HepG2 (cell line): ENCODE data around the gene TMEM223. TPM values are rescaled to one million over a fixed set of nuclear protein-coding genes. Genes with fewer than 3 reads are reported as not detected.

Experiments
- ARID5B ChIP-seq: IDR thresholded peaks from 2 replicates; pipeline ENCODE4 v1.4.0; 2020; ENCODE audit warnings: mild to moderate bottlenecking, missing genetic modification reagents
- BRCA1 ChIP-seq: sonication (generic); formaldehyde crosslinking; IDR thresholded peaks from 2 replicates; pipeline ENCODE4 v1.4.0; 2020; ENCODE audit warnings: missing genetic modification reagents
- CSRNP1 ChIP-seq: sonication (generic); formaldehyde crosslinking; IDR thresholded peaks from 2 replicates; pipeline ENCODE4 v1.8.1; 2023; ENCODE audit warnings: mild to moderate bottlenecking, missing genetic modification reagents
- HOXA5 ChIP-seq: sonication (generic); formaldehyde crosslinking; IDR thresholded peaks from 2 replicates; pipeline ENCODE4 v1.4.0; 2020; ENCODE audit warnings: missing genetic modification reagents
- MED1 ChIP-seq: sonication (generic); formaldehyde crosslinking; IDR thresholded peaks from 2 replicates; pipeline ENCODE4 v1.4.0; 2020; ENCODE audit warnings: missing genetic modification reagents
- NCOA2 ChIP-seq: sonication (generic); formaldehyde crosslinking; IDR thresholded peaks from 2 replicates; pipeline ENCODE4 v1.8.0; 2022; ENCODE audit warnings: inconsistent platforms
- NONO ChIP-seq, 2 experiments: fragments of 450-650 bp in 1 of 2; sonication (generic) in 1 of 2; formaldehyde crosslinking in 1 of 2; IDR thresholded peaks in 1 of 2; conservative IDR thresholded peaks in 1 of 2; 2 replicates each; pipeline versions ENCODE4 v1.6.1 to v1.8.0; 2017 to 2022; ENCODE audit warnings: mild to moderate bottlenecking in 1 of 2, missing genetic modification reagents in 1 of 2, moderate library complexity in 1 of 2
- PHF8 ChIP-seq: sonication (generic); formaldehyde crosslinking; IDR thresholded peaks from 2 replicates; pipeline ENCODE4 v1.5.0; 2020; ENCODE audit warnings: missing genetic modification reagents
- RBM22 ChIP-seq: fragments of 200-400 bp; formaldehyde crosslinking; optimal IDR thresholded peaks from 2 replicates; pipeline ENCODE3; 2017; ENCODE audit warnings: mild to moderate bottlenecking, low read length, moderate library complexity
- ZBTB37 ChIP-seq: sonication (generic); formaldehyde crosslinking; IDR thresholded peaks from 2 replicates; pipeline ENCODE4 v1.4.0; 2020; ENCODE audit warnings: mild to moderate bottlenecking, missing genetic modification reagents
- ZNF687 ChIP-seq: sonication (generic); formaldehyde crosslinking; IDR thresholded peaks from 2 replicates; pipeline ENCODE4 v1.5.1; 2020; ENCODE audit warnings: mild to moderate bottlenecking, missing genetic modification reagents, moderate library complexity
- ZNF777 ChIP-seq: sonication (generic); formaldehyde crosslinking; IDR thresholded peaks from 2 replicates; pipeline ENCODE4 v1.4.0; 2020; ENCODE audit warnings: missing genetic modification reagents
- ZNF800 ChIP-seq: sonication (generic); formaldehyde crosslinking; IDR thresholded peaks from 2 replicates; pipeline ENCODE4 v1.4.0; 2020; ENCODE audit warnings: missing genetic modification reagents
- polyA plus RNA-seq, 8 experiments: library from polyadenylated mRNA; depleted of rRNA in 3 of 8; stranded (reverse) in 7 of 8; unstranded in 1 of 8; fragments of >200 nt; fragmentation: Illumina TruSeq in 4 of 8; extraction: Trizol in 4 of 8; gene quantifications; 2 replicates each; pipeline versions ENCODE4 v1.2.1 to v1.2.3, GENCODE V29; 2011 to 2016; ENCODE audit warnings: low read depth in 4 of 8, missing spikeins in 1 of 8, mixed read lengths in 1 of 8; ENCODE audit not compliant: insufficient read depth in 1 of 8
- total RNA-seq, 5 experiments: library from RNA; depleted of rRNA; stranded (reverse); fragments of >200 nt; fragmentation: Illumina TruSeq; extraction: Trizol; gene quantifications; 2 replicates each; pipeline ENCODE4 v1.2.3, GENCODE V29; 2016; ENCODE audit warnings: low read depth in 1 of 5

TMEM223 gene
- total and polyA plus RNA-seq, 2 of the 13 experiments (the other 11 are each of a cell fraction or from before 2014, with no cell fraction given): 19.5 to 24.9 TPM

- TF ChIP-seq ZNF687 (CRISPR knock-in tag): peak; percentile 56; the same call in 1 of the 2 replicates
- TF ChIP-seq CSRNP1 (CRISPR knock-in tag): 0 out of 2 replicates have a peak, but pooled peaks have one; percentile 58
- TF ChIP-seq PHF8: peak; percentile 11
- peak; percentile 35; the same call in 1 of the 2 replicates for TF ChIP-seq MED1
- TF ChIP-seq HOXA5 (CRISPR knock-in tag): peak; percentile 54; the same call in 1 of the 2 replicates
- peak; percentile 60; the same call in 1 of the 2 replicates for TF ChIP-seq ZNF777 (CRISPR knock-in tag)
- TF ChIP-seq ZNF800 (CRISPR knock-in tag): 0 out of 2 replicates have a peak, but pooled peaks have one; percentile 49
- TF ChIP-seq ARID5B: no peak
- no peak for TF ChIP-seq NONO (IDR thresholded peaks at IDR 0.05)
- 0 out of 2 replicates have a peak, but pooled peaks have one; percentile 23 for TF ChIP-seq NONO (CRISPR knock-in tag; conservative IDR thresholded peaks at IDR 0.05)
- TF ChIP-seq BRCA1 (CRISPR knock-in tag): no peak
- no peak for TF ChIP-seq NCOA2 (CRISPR knock-in tag)
- TF ChIP-seq RBM22: peak; percentile 88
- no peak for TF ChIP-seq ZBTB37 (CRISPR knock-in tag)
Measured at GRCh38 chr11:62832336-62833234, 40.8 kb upstream of the TMEM223 start, which contains the start of gene TEX54 (continued).
